NCI-H2107 treated with DMSO at 0.1 percent for 48 hours (cell line): Measurements from ENCODE around the gene SPEM1.

ENCODE experiments used
- DNase-seq: peaks from one replicate; lab custom pipeline; 2025; ENCODE audit not compliant: unreplicated experiment; lab: John Stamatoyannopoulos, UW

SPEM1 gene

GRCh38 chr17:7398612-7399011, 21.5 kb upstream of the SPEM1 start:
- DNase-seq = no peak

- DNase-seq = no peak
These were observed 16.9 kb upstream of the SPEM1 start for GRCh38 chr17:7403043-7403726.

- no peak for DNase-seq
These were observed 16.5 kb upstream of the SPEM1 start for GRCh38 chr17:7403727-7403976.

GRCh38 chr17:7403977-7404736, 16.0 kb upstream of the SPEM1 start, which contains the start of gene TMEM256:
TSS of gene TMEM256 (minus strand) at chr17:7404097. CDS start at chr17:7404084, 13 bp downstream.
- DNase-seq = peak; percentile 85

- DNase-seq = no peak
These were observed 15.3 kb upstream of the SPEM1 start for GRCh38 chr17:7404737-7405349.

GRCh38 chr17:7405350-7406234, 14.5 kb upstream of the SPEM1 start:
- DNase-seq = no peak

- no peak for DNase-seq
These were observed 13.8 kb upstream of the SPEM1 start for GRCh38 chr17:7406235-7406825.

GRCh38 chr17:7407082-7407481, 13.0 kb upstream of the SPEM1 start:
- DNase-seq = no peak

- no peak for DNase-seq
These were observed 12.5 kb upstream of the SPEM1 start, which contains the start of gene NLGN2 for GRCh38 chr17:7407485-7408251. TSS of gene NLGN2 (plus strand) at chr17:7407845. CDS start at chr17:7408256, 411 bp downstream.

GRCh38 chr17:7408252-7408727, 11.8 kb upstream of the SPEM1 start:
- DNase-seq = no peak

GRCh38 chr17:7408863-7409262, 11.3 kb upstream of the SPEM1 start:
- no peak for DNase-seq

- DNase-seq = no peak
These were observed 10.4 kb upstream of the SPEM1 start for GRCh38 chr17:7409716-7410115.

- no peak for DNase-seq
These were observed 9.3 kb upstream of the SPEM1 start for GRCh38 chr17:7410634-7411426.

GRCh38 chr17:7411427-7411750, 8.7 kb upstream of the SPEM1 start:
- no peak for DNase-seq

GRCh38 chr17:7413346-7413985, 6.7 kb upstream of the SPEM1 start:
- no peak for DNase-seq

GRCh38 chr17:7414837-7415236, 5.3 kb upstream of the SPEM1 start:
- DNase-seq = no peak

GRCh38 chr17:7415784-7416183, 4.3 kb upstream of the SPEM1 start:
- DNase-seq = no peak

GRCh38 chr17:7416323-7416722, 3.8 kb upstream of the SPEM1 start:
- no peak for DNase-seq
